SKM-1 treated with dmso at 0.1 percent for 144 hours (cell line): ENCODE data around the gene ANKRD11.
"Not testable (repeated sequence)": the region's sequence is repeated elsewhere in the genome, so short reads cannot be mapped to it uniquely, and the experiment has no call there.

Source experiments
- DNase-seq: peaks from one replicate; lab custom pipeline; 2025; ENCODE audit not compliant: unreplicated experiment; lab: John Stamatoyannopoulos, UW

The ANKRD11 gene

DNA sequence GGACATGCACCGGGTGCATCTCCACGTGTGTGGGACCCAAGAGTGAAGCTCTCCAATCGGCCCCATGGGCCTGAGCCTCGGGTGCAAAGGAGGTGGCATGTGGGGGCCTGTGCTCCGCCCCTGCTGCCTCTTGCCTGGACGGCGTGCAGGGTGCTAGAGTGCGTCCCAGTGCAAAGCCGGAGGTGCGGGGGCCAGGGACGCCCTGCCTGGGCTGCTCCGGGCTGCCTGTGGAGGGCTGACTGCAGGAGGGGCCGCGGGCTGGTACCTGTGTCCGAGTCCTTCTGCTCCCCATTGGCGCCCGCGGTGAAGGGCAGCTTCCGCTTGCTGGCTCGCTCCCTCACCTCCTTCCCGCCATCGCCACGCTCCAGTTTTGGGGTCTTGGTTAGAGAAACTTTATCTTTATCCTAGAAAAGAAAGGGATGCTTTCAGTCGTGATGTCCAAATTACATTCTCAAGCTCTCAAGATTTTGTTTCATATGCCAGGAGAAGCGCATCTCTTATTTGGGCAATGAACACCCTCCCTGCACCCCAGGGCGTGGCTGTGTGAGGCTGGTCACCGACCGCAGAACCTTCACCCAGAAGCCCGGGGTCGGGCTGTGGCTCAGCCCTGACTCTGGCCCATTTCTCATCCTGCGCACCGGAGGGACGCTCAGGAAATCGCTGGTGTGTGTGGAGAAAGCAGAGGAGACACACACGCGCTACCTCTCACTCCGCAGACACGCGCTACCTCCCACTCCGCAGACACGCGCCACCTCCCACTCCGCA is 185.2 kb downstream of the ANKRD11 start:
- DNase-seq: no peak

DNA sequence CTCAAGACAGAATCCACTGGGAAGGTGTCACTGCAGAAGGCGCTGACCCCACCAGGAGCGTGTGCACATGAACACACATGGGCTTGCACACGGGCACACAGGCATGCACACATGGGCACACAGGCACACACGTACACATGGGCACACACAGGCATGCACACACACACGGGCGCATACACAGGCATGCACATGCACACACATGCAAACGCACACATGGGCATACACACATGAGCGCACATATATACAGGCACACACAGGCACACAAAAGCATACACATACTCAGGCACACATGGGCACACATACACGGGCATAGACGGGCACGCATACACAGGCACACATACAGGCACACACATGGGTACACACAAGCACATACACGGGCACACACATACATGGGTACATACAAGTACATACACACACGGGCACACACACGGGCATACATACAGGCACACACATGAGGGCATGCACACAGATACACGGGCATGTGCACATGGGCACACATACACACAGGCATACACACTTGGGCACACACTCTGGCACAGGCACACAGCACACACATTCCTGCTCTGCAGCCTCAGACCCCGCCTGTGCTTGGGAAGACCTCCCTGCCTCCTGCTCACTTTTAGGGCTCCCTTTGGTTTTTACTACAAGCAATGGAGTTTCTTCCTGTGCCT is 186.0 kb downstream of the ANKRD11 start:
- no peak for DNase-seq

GRCh38 chr16:89303617-89304016 is 186.7 kb downstream of the ANKRD11 start:
- no peak for DNase-seq

DNA sequence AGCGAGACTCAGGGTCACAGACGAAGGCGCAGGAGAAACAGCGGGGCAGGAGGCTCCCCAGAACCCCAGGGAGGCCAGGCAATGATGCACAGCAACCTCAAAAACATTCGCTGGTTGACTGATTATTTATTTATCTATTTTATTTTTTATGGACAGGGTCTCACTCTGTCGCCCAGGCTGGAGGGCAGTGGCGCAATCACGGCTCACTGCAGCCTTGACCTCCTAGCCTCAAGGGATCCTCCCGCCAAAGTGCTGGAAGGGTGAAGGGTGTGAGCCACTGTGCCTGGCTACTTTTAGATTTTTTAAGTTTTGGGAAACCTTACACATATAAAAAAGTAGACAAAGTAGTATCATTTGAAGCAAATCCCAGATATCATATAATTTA is 189.4 kb downstream of the ANKRD11 start:
- no peak for DNase-seq

- DNase-seq: no peak
Observed at GRCh38 chr16:89300311-89300975, 189.9 kb downstream of the ANKRD11 start.

GRCh38 chr16:89299357-89300111 is 190.8 kb downstream of the ANKRD11 start:
- DNase-seq: not testable (repeated sequence)

DNA sequence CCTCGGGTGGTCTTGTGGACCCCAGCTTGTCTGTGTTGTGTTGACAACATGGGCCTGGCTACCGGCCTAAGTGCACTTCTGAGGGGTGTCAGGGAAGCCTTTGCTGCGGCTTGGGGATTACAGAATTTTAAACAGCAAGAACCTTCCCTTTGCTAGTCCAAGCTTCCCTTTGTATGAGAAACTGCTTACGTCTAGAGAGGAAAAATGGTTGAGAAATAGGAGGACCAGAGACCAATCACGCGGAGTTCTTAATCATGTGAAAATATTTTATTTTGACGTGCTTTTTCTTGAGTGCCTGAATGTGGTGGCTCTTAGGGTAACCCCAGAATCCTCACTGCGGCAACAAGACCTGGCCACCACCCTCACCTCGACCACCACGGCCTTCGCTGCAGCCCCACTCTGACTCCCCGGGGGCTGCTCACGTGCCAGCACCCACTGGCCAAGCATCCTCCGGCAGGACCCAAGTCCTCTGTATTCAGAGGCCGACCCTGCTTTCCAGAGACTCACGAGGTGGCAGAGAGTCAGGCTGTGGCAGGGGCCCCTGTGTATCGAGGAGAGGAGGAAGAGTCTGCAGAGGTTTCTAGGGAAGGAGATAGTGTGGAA is 191.6 kb downstream of the ANKRD11 start:
- DNase-seq: no peak

- no peak for DNase-seq
Observed at GRCh38 chr16:89297910-89298545, 192.3 kb downstream of the ANKRD11 start.

DNA sequence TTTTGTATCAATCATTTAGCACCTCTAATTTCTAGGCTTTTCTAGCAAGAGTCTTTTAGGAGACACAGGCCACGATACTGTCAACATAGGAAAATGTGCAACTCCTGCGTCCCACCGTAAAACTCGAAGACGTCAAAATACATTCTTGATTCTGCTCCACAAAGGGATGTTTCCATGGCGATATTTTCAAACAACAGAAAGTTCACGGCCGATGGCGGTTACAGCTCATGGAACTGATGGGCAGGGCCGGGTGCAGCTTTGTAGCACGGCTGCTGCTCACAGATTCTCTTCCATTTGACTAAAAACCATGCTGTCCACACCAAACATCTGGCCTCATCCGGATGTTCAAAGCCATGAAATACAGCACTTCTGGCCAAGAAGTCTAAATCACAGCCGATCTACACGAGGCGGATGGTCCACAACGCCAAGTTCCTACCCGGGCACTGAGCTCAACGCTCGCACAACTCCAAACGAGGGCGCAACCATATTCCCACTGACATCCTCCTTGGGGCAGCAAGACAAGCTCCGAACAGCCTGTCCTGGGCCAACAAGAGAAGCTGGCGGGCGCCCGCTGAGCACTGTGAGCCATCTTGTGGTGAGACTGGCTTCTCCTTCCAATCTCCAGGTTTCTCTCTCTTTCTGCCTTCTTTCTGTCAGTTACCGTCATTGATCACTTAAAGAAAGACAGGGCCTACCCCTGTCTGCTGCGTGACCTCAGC is 193.0 kb downstream of the ANKRD11 start:
- DNase-seq: no peak

DNA sequence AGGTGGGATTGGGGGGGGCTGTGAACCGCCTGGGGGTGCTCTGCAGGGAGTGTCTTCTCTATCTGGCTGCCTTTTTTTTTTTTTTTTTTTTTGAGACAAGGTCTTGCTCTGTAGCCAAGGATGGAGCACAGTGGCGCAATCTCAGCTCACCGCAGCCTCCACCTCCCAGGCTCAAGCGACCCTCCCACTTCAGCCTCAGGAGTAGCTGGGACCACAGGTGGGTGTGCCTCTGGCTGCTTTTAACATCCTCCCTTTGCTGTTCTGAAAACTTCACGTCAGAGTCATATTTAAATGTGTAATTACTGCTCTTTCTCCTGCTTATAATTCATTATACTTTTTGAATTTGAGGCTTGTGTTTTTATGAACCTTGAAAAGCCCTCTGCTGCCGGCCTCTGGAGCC is 194.4 kb downstream of the ANKRD11 start:
- no peak for DNase-seq

DNA sequence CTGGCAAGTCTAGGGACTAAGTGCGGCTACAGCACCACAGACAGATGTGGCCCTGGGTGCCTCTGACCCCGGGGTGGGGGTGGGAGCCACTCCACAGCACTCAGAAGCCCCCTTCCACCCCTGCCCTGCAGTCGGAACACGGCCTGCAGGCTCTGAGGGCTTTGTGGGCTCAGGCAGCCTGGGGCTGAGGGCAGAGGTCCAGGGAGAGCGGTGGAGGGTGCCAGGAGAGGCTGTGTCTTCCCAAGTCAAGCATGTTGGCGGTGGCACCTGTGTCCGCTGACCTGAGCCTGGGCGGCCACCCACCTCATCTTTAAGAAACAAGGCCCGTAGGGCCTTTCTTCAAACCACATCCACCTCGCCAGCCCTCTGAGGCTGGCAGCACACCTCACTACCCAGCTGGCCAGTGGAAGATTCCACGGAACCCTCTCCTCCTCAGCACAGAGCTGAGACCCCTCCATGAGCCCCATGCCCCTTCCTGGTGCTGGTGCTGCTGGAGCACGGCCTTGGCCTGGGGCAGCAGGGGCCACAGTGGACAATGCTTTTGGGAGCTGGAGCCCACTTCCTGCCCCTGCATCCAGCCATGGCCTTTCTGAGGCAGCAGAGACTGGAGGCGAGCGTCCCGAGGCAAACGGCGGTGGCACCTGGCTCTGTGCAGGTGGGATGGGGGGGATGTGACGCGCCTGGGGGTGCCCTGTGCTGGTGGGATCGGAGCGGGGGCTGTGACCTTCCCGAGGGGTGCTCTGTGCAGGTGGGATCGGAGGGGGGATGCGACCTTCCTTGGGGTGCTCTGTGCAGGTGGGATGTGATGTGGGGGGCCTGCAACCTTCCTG is 195.1 kb downstream of the ANKRD11 start:
- no peak for DNase-seq

DNA sequence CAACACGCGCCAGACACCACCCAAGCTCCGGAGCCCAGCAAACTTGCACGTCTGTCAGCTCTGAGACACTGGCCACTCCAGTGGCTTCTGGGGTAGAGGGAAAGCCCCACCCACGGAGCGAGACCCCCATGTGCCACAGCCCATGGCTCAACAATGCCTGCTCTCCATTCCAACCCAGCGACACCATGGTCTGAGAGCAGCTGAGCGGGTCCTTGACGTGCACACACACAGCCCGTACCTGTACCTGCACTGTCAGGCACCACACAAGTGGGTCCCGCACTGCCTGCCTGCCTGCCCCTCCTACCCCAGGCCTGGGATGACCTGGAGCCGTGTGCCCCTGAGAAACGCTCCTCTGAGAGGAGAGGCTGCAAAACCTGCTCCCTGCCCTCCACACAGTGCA is 195.9 kb downstream of the ANKRD11 start:
- no peak for DNase-seq

DNA sequence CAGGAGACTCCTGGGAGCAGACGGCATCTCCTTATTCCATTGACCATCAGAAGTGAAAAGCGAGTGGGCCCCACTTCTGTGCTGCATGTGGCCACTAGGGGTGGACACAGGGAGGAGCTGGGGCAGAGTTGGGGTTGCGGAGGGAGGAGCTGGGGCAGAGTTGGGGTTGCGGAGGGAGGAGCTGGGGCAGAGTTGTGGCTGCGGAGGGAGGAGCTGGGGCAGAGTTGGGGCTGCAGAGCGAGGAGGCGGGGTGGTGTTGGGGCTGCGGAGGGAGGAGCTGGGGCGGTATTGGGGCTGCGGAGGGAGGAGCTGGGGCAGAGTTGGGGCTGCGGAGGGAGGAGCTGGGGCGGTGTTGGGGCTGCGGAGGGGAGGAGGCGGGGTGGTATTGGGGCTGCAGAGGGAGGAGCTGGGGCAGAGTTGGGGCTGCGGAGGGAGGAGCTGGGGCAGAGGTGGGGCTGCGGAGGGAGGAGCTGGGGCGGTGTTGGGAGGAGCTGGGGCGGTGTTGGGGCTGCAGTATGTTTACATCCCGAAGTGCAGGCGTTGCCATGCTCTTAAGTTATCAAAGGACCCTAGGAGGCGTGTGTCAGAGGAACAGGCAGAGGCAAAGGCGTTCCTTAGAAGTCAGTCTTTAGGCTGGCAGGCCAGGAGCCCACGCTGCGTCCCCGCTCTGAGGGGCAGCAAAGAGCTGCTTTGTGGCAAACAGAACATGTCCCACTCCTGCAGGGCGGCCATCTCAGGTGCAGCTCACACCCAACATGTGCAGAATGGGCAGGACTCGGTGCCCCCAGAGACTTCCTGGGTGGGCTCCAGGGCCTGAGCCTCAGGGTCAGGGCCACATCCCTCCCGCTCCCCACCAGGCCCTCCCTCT is 196.9 kb downstream of the ANKRD11 start:
- DNase-seq: no peak

- DNase-seq: no peak
Observed at GRCh38 chr16:89292443-89293078, 197.8 kb downstream of the ANKRD11 start.

DNA sequence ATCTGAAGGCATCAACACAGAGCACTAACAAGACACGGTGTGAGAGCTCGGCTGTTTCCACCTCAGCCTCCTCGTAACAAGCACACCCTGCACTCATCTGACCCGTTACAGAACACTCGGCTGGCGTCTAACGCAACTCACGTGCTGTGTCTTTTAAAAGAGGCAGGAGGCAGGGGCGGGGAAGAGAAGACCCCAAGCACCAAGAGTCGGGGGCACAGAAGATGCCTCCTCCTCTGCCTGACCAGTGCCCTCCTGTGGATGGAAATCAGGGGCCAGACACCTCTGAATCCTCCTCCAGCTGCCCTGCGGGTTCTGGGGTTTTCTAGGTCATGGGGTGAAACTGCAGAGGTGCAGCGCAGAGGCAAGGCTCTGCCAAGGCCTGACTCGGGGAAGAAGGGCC is 198.6 kb downstream of the ANKRD11 start:
- no peak for DNase-seq

DNA sequence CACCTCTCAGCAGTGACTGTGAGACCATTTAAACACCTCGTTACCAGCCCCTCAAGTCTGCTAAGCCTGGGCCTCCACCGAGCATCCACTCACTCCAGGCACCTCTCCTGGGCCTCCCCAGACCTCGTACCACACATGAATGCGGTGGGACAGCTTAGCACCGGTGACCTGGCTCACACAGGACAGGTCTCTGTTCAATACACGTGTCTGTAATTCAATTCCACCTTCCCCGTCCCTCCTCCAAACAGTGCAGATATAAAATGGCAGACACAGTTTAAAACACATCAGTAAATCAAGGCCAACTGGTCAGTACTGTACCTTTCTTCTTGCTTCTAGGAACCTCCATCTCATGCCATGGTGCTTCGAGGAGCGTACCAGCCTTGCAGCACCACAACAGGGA is 199.0 kb downstream of the ANKRD11 start:
- DNase-seq: no peak

DNA sequence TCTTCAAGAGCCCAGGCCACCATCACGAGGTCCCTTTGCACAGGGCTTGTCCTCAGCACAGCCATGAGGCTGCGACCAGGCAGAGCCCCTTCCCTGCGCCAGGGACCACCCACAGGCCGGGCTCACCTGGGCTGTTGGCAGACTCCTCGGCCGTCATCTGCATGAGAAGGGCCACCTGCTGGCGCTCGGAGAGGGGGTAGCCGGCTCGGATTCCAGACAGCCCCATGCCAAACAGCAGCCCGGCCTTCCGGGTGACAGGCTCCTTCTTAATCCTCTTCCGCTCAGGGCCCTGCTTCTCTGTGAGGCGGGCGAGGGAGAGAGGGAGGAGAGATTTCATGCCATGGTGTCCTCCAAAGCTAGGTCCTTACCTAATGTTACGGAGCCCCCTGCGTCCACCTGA is 199.5 kb downstream of the ANKRD11 start:
- no peak for DNase-seq

GRCh38 chr16:89290472-89290871 is 199.9 kb downstream of the ANKRD11 start:
- no peak for DNase-seq
